PC-3 (cell line): ENCODE results near the gene TMEM212. TPM values are rescaled to one million over a fixed set of nuclear protein-coding genes. Genes with fewer than 3 reads are reported as not detected.

ENCODE experiments used
- ATAC-seq: fragments of 200-7000 bp; cut with Tn5 transposase; 2 replicates; pipeline ENCODE4 v1.9.1; 2020; ENCODE audit warnings: mild to moderate bottlenecking, moderate library complexity
- BruUV-seq: library from RNA; stranded (reverse); fragments of 400-500 nt; replicated peaks from 2 replicates; lab custom pipeline; 2021; lab: Mats Ljungman, UMichigan
- CTCF ChIA-PET: fragments of 300-600 bp; sonication (Branson Sonifier 250); formaldehyde crosslinking; loops from one replicate; lab custom pipeline; 2022; ENCODE audit warnings: antibody characterized with exemption; lab: Charles Lee
- POLR2A ChIA-PET: fragments of 300-600 bp; sonication (Branson Sonifier 250); formaldehyde crosslinking; loops from one replicate; lab custom pipeline; 2022; ENCODE audit warnings: antibody characterized with exemption; ENCODE audit not compliant: unreplicated experiment; lab: Charles Lee
- DNase-seq: peaks from one replicate; pipeline ENCODE4 v3.0.0-alpha.2; 2015
- H2AFZ ChIP-seq: fragments of 300-600 bp; sonication (generic); 2 replicates; pipeline ENCODE4 v1.6.0; 2016; ENCODE audit warnings: antibody characterized with exemption, low read length
- H3F3A ChIP-seq: fragments of 300-600 bp; sonication (generic); one replicate; pipeline ENCODE4 v1.6.0; 2017; ENCODE audit warnings: antibody characterized with exemption, low read length, control low read depth, mild to moderate bottlenecking; ENCODE audit not compliant: unreplicated experiment
- H3K27ac ChIP-seq: fragments of 300-600 bp; sonication (generic); 2 replicates; pipeline ENCODE4 v1.5.1; 2016; ENCODE audit warnings: mild to moderate bottlenecking, low read length
- H3K27me3 ChIP-seq: fragments of 300-600 bp; sonication (generic); 2 replicates; pipeline ENCODE4 v1.6.1; 2016; ENCODE audit warnings: low read length, mixed read lengths
- H3K36me3 ChIP-seq: fragments of 300-600 bp; sonication (generic); 2 replicates; pipeline ENCODE4 v1.6.1; 2016; ENCODE audit warnings: low read depth, mixed run types, low read length, mixed read lengths
- H3K4me1 ChIP-seq: fragments of 300-600 bp; sonication (generic); 2 replicates; pipeline ENCODE4 v1.5.1; 2016; ENCODE audit warnings: low read length; ENCODE audit not compliant: insufficient read depth
- H3K4me2 ChIP-seq: fragments of 300-600 bp; sonication (generic); 2 replicates; pipeline ENCODE4 v1.6.0; 2016; ENCODE audit warnings: low read length
- H3K4me3 ChIP-seq: fragments of 300-600 bp; sonication (generic); 2 replicates; pipeline ENCODE4 v1.5.1; 2016; ENCODE audit warnings: mild to moderate bottlenecking, low read length, mixed read lengths
- H3K79me2 ChIP-seq: fragments of 300-600 bp; sonication (generic); 2 replicates; pipeline ENCODE4 v1.6.1; 2017; ENCODE audit warnings: low read length, mixed read lengths
- H3K9ac ChIP-seq: fragments of 300-600 bp; sonication (generic); 2 replicates; pipeline ENCODE4 v1.6.0; 2016; ENCODE audit warnings: mild to moderate bottlenecking, low read length
- H3K9me2 ChIP-seq: fragments of 300-600 bp; sonication (generic); replicated peaks from 2 replicates; pipeline ENCODE4 v1.6.1; 2016; ENCODE audit warnings: mixed run types, low read length, mixed read lengths
- H3K9me3 ChIP-seq: fragments of 300-600 bp; sonication (generic); 2 replicates; pipeline ENCODE4 v1.6.1; 2016; ENCODE audit warnings: low read length, mixed read lengths
- H4K20me1 ChIP-seq: fragments of 300-600 bp; sonication (generic); 2 replicates; pipeline ENCODE4 v1.6.1; 2016; ENCODE audit warnings: low read length, mixed read lengths
- CTCF ChIP-seq: fragments of 300-600 bp; sonication (generic); conservative IDR thresholded peaks from 2 replicates; pipeline ENCODE4 v1.5.1; 2017; ENCODE audit warnings: antibody characterized with exemption, low read depth, mild to moderate bottlenecking, low read length
- EZH2 ChIP-seq: fragments of 300-600 bp; sonication (generic); IDR thresholded peaks from one replicate; pipeline ENCODE4 v1.6.1; 2017; ENCODE audit warnings: antibody characterized with exemption, mild to moderate bottlenecking, low read length; ENCODE audit not compliant: unreplicated experiment
- EZH2phosphoT487 ChIP-seq: fragments of 300-600 bp; sonication (generic); IDR thresholded peaks from 2 replicates; pipeline ENCODE4 v1.6.1; 2018; ENCODE audit warnings: mild to moderate bottlenecking, antibody characterized with exemption, low read length, borderline replicate concordance
- intact Hi-C: fragments of 100-400 bp; cut with micrococcal nuclease; formaldehyde crosslinking; loops from 2 replicates; pipeline ENCODE4 v1.9.0; 2023
- total RNA-seq: library from RNA; depleted of rRNA; stranded (reverse); fragments of >200 nt; gene quantifications from 2 replicates; pipeline ENCODE4 v1.2.3, GENCODE V29; 2014

The TMEM212 gene
- total RNA-seq, 1 experiment from 2014 or later: not detected

- ATAC-seq (no peak), DNase-seq (no peak)
- no peak for TF ChIP-seq EZH2phosphoT487
- ChIA-PET CTCF (no interaction called here), POLR2A (no interaction called here)
- Histone ChIP-seq H3K9me2 (no peaks in the 10 kb centered on the region), H3K36me3 (no peaks in the 10 kb centered on the region), H4K20me1 (no peaks in the 10 kb centered on the region), H3K27me3 (no peaks in the 10 kb centered on the region), H3K79me2 (no peaks in the 10 kb centered on the region), H3K4me3 (no peak overlapping the region), H3K27ac (no peak overlapping the region), H3K9ac (no peak overlapping the region), H3K9me3 (no peaks in the 10 kb centered on the region), H3F3A (no peaks in the 10 kb centered on the region), H3K4me1 (peaks cover 6% of the 10 kb centered on the region), H3K4me2 (no peak overlapping the region), H2AFZ (no peak overlapping the region)
- intact Hi-C loops: no loop called here
- BruUV-seq: no TSS peak
Measured at GRCh38 chr3:171817074-171817800, 25.9 kb upstream of the TMEM212 start.

- Histone ChIP-seq H3K4me1 (peaks cover 14% of the 10 kb centered on the region), H3K79me2 (no peaks in the 10 kb centered on the region), H4K20me1 (no peaks in the 10 kb centered on the region), H2AFZ (no peak overlapping the region), H3K9ac (no peak overlapping the region), H3K27me3 (no peaks in the 10 kb centered on the region), H3F3A (no peaks in the 10 kb centered on the region), H3K4me3 (no peak overlapping the region), H3K9me3 (no peaks in the 10 kb centered on the region), H3K27ac (no peak overlapping the region), H3K9me2 (no peaks in the 10 kb centered on the region), H3K36me3 (no peaks in the 10 kb centered on the region), H3K4me2 (no peak overlapping the region)
- ChIA-PET POLR2A (interaction anchor here (0.6 kb wide), 1 partner anchor 11 kb away, joined by 3 read pairs; the partner anchor contains the start of gene PLD1), CTCF (no interaction called here)
- DNase-seq: no peak
- TF ChIP-seq CTCF (no peak), EZH2phosphoT487 (no peak), EZH2 (no peak)
- BruUV-seq: no TSS peak
- intact Hi-C loops: no loop called here
- no peak for ATAC-seq
Measured at GRCh38 chr3:171821044-171821443, 22.1 kb upstream of the TMEM212 start.

- Histone ChIP-seq H3K27ac (no peak overlapping the region), H3K79me2 (no peaks in the 10 kb centered on the region), H2AFZ (no peak overlapping the region), H3K4me3 (no peak overlapping the region), H3K9me3 (no peaks in the 10 kb centered on the region), H3K9ac (no peak overlapping the region), H3K4me1 (peaks cover 13% of the 10 kb centered on the region), H3K36me3 (no peaks in the 10 kb centered on the region), H3F3A (no peaks in the 10 kb centered on the region), H4K20me1 (no peaks in the 10 kb centered on the region), H3K4me2 (no peak overlapping the region), H3K27me3 (no peaks in the 10 kb centered on the region), H3K9me2 (no peaks in the 10 kb centered on the region)
- POLR2A ChIA-PET: no interaction called here
- intact Hi-C loops: no loop called here
- CTCF ChIA-PET: interaction anchor here (1.0 kb wide), 1 partner anchor 12 kb away, joined by 3 read pairs; no protein-coding TSS in a partner anchor
- TF ChIP-seq EZH2phosphoT487 (no peak), EZH2 (no peak), CTCF (no peak)
- no TSS peak for BruUV-seq
- no peak for ATAC-seq
- no peak for DNase-seq
Measured at GRCh38 chr3:171821778-171822358, 21.3 kb upstream of the TMEM212 start.
